Measurements from ENCODE around the gene RRP1. TPM values are rescaled to one million over a fixed set of nuclear protein-coding genes. Genes with fewer than 3 reads are reported as not detected.

Gene RRP1
- total and polyA plus RNA-seq, 2 of the 13 experiments (the other 11 are each of a cell fraction or from before 2014, with no cell fraction given), result 20.1 to 35.1 TPM

GRCh38 chr21:43789276-43790009, at the start of gene RRP1 (continued):
- 0 out of 2 replicates have a peak, but pooled peaks have one; percentile 2 for TF ChIP-seq ZNF256 (CRISPR knock-in tag; conservative IDR thresholded peaks at IDR 0.05)
- no peak for TF ChIP-seq NFAT5 (CRISPR knock-in tag; IDR thresholded peaks at IDR 0.05)
- no peak; the same call in 1 of the 2 replicates for TF ChIP-seq ZNF317 (CRISPR knock-in tag; IDR thresholded peaks at IDR 0.05)
- peak; percentile 72 for TF ChIP-seq E2F5 (CRISPR knock-in tag; conservative IDR thresholded peaks at IDR 0.05)
- TF ChIP-seq CENPBD1 (CRISPR knock-in tag; IDR thresholded peaks at IDR 0.05; ENCODE audit: borderline replicate concordance, low read depth), result no peak
- TF ChIP-seq MXD4 (CRISPR knock-in tag; IDR thresholded peaks at IDR 0.05), result peak; percentile 98
- TF ChIP-seq THAP8 (CRISPR knock-in tag; IDR thresholded peaks at IDR 0.05; ENCODE audit: borderline replicate concordance), result no peak
- peak; percentile 91; the same call in 1 of the 2 replicates for TF ChIP-seq ZNF749 (CRISPR knock-in tag; IDR thresholded peaks at IDR 0.05; ENCODE audit: borderline replicate concordance)
- TF ChIP-seq ZNF577 (CRISPR knock-in tag; IDR thresholded peaks at IDR 0.05; ENCODE audit: borderline replicate concordance, low read depth), result no peak
- TF ChIP-seq NFE2L1 (CRISPR knock-in tag; IDR thresholded peaks at IDR 0.05; ENCODE audit: borderline replicate concordance), result no peak
- TF ChIP-seq RARA (CRISPR knock-in tag; IDR thresholded peaks at IDR 0.05), result peak; percentile 23; the same call in 1 of the 2 replicates
- no peak for TF ChIP-seq SRSF1 (optimal IDR thresholded peaks at IDR 0.05; ENCODE audit: low read depth, low read length)
- peak; percentile 93 for TF ChIP-seq TGIF2 (CRISPR knock-in tag; IDR thresholded peaks at IDR 0.05)
- TF ChIP-seq TOE1 (CRISPR knock-in tag; IDR thresholded peaks at IDR 0.05), result no peak
- no peak for TF ChIP-seq PAWR (CRISPR knock-in tag; IDR thresholded peaks at IDR 0.05; ENCODE audit: borderline replicate concordance)
- TF ChIP-seq ZNF761 (CRISPR knock-in tag; conservative IDR thresholded peaks at IDR 0.05), result peak; percentile 79
- TF ChIP-seq E2F2 (CRISPR knock-in tag; IDR thresholded peaks at IDR 0.05; ENCODE audit: borderline replicate concordance), result no peak
- peak; percentile 56; the same call in 1 of the 2 replicates for TF ChIP-seq BHLHE40 (IDR thresholded peaks at IDR 0.05; ENCODE audit: low read length)
